Endothelial cell of umbilical vein (primary cell): ENCODE data around the gene MYO9B. TPM values are rescaled to one million over a fixed set of nuclear protein-coding genes. Genes with fewer than 3 reads are reported as not detected.
"Not testable (repeated sequence)": the region's sequence is repeated elsewhere in the genome, so short reads cannot be mapped to it uniquely, and the experiment has no call there.

Experiments used
- BruUV-seq: library from RNA; stranded (reverse); fragments of 400-500 nt; replicated peaks from 2 replicates; lab custom pipeline; 2021; lab: Mats Ljungman, UMichigan
- CTCF ChIA-PET: fragments of 300-600, 350-600 bp; sonication (Branson Sonifier 250); formaldehyde crosslinking; loops from one replicate; lab custom pipeline; 2021; ENCODE audit warnings: antibody characterized with exemption, inconsistent platforms; lab: Charles Lee
- POLR2A ChIA-PET: fragments of 300-600, 350-600 bp; sonication (Branson Sonifier 250); formaldehyde crosslinking; loops from one replicate; lab custom pipeline; 2021; ENCODE audit warnings: antibody characterized with exemption, inconsistent platforms; lab: Charles Lee
- DNase-seq: peaks from one replicate; pipeline ENCODE4 v3.0.0-alpha.2; 2011; ENCODE audit warnings: low read depth, low spot score
- FAIRE-seq: peaks from 2 replicates; lab custom pipeline; 2011; peaks lifted over from hg19 to GRCh38; lab: Jason Lieb, UNC
- H2AFZ ChIP-seq: 2 replicates; pipeline ENCODE4 v1.6.0; 2012; ENCODE audit warnings: low read depth, low read length, control low read depth, inconsistent platforms
- H3K27ac ChIP-seq: 2 replicates; pipeline ENCODE4 v1.5.1; 2011; ENCODE audit warnings: low read depth, mild to moderate bottlenecking, control low read depth, low read length, moderate library complexity; ENCODE audit not compliant: insufficient read depth
- H3K27me3 ChIP-seq, 2 experiments: 2 replicates each; pipeline versions ENCODE4 v1.6.0 to v1.6.1; 2011; ENCODE audit warnings: low read length in 2 of 2, mixed read lengths in 1 of 2; ENCODE audit not compliant: control insufficient read depth in 2 of 2, insufficient read depth in 2 of 2
- H3K36me3 ChIP-seq, 2 experiments: 2 replicates in 1 of 2; 3 replicates in 1 of 2; pipeline ENCODE4 v1.5.1; 2011; ENCODE audit warnings: low read length in 2 of 2, mild to moderate bottlenecking in 1 of 2, moderate library complexity in 1 of 2; ENCODE audit not compliant: control insufficient read depth in 2 of 2, insufficient read depth in 2 of 2; ENCODE audit errors: extremely low read depth in 1 of 2
- H3K4me1 ChIP-seq: 3 replicates; pipeline ENCODE4 v1.5.1; 2011; ENCODE audit warnings: mild to moderate bottlenecking, low read length; ENCODE audit not compliant: control insufficient read depth, insufficient read depth; ENCODE audit errors: extremely low read depth
- H3K4me2 ChIP-seq: 2 replicates; pipeline ENCODE4 v1.6.1; 2011; ENCODE audit warnings: low read length, control low read depth, mixed read lengths; ENCODE audit not compliant: insufficient read depth
- H3K4me3 ChIP-seq, 3 experiments: fragments of 200-600 bp in 1 of 3; sonication (generic), shearing (Covaris generic) in 1 of 3; replicated peaks in 1 of 3; 2 replicates each; pipeline ENCODE4 v1.5.1; 2011 to 2016; ENCODE audit warnings: control low read depth in 3 of 3, low read length in 3 of 3, mild to moderate bottlenecking in 2 of 3, inconsistent platforms in 1 of 3, low read depth in 1 of 3, moderate library complexity in 1 of 3; ENCODE audit not compliant: insufficient read depth in 1 of 3
- H3K79me2 ChIP-seq: 2 replicates; pipeline ENCODE4 v1.6.0; 2012; ENCODE audit warnings: low read length, inconsistent platforms; ENCODE audit not compliant: control insufficient read depth, insufficient read depth
- H3K9ac ChIP-seq: replicated peaks from 2 replicates; pipeline ENCODE3; 2011; ENCODE audit warnings: low read length, control low read depth; ENCODE audit not compliant: insufficient read depth; ENCODE audit errors: extremely low read depth
- H3K9me1 ChIP-seq: replicated peaks from 3 replicates; pipeline ENCODE4 v1.6.0; 2011; ENCODE audit warnings: mild to moderate bottlenecking, low read length; ENCODE audit not compliant: control insufficient read depth, insufficient read depth; ENCODE audit errors: extremely low read depth
- H3K9me3 ChIP-seq: replicated peaks from 2 replicates; pipeline ENCODE4 v1.5.1; 2012; ENCODE audit warnings: low read length, inconsistent platforms; ENCODE audit not compliant: control insufficient read depth, insufficient read depth
- H4K20me1 ChIP-seq: replicated peaks from 2 replicates; pipeline ENCODE3; 2011; ENCODE audit warnings: mild to moderate bottlenecking, low read length; ENCODE audit not compliant: control insufficient read depth, insufficient read depth; ENCODE audit errors: extremely low read depth
- CTCF ChIP-seq, 2 donors: IDR thresholded peaks; 1 replicate in 1 of 2; 2 replicates in 1 of 2; pipeline ENCODE4 v1.5.1; 2011; ENCODE audit warnings: low read length in 2 of 2, mild to moderate bottlenecking in 2 of 2, moderate library complexity in 2 of 2, control low read depth in 1 of 2, inconsistent platforms in 1 of 2, low read depth in 1 of 2; ENCODE audit not compliant: insufficient read depth in 1 of 2; ENCODE audit errors: extremely low read depth in 1 of 2
- EZH2 ChIP-seq: IDR thresholded peaks from 2 replicates; pipeline ENCODE4 v1.6.1; 2012; ENCODE audit warnings: borderline replicate concordance, low read depth, mild to moderate bottlenecking, moderate library complexity, low read length, inconsistent platforms; ENCODE audit not compliant: severe bottlenecking
- FOS ChIP-seq: IDR thresholded peaks from 2 replicates; pipeline ENCODE4 v1.6.1; 2011; ENCODE audit warnings: mild to moderate bottlenecking, low read length, moderate library complexity, borderline replicate concordance; ENCODE audit not compliant: insufficient read depth
- GATA2 ChIP-seq: IDR thresholded peaks from 2 replicates; pipeline ENCODE4 v1.7.0; 2011; ENCODE audit warnings: low read depth, mild to moderate bottlenecking, moderate library complexity, mixed read lengths, low read length; ENCODE audit not compliant: insufficient read length, insufficient read depth
- JUN ChIP-seq: IDR thresholded peaks from 2 replicates; pipeline ENCODE4 v1.6.1; 2011; ENCODE audit warnings: borderline replicate concordance, low read depth; ENCODE audit not compliant: insufficient read length, insufficient read depth
- MAX ChIP-seq: IDR thresholded peaks from 2 replicates; pipeline ENCODE4 v1.6.1; 2011; ENCODE audit not compliant: insufficient read depth, insufficient read length
- MYC ChIP-seq: IDR thresholded peaks from one replicate; pipeline ENCODE4 v1.6.1; 2011; ENCODE audit warnings: mild to moderate bottlenecking, low read depth, low read length
- POLR2A ChIP-seq: IDR thresholded peaks from 2 replicates; pipeline ENCODE4 v1.6.1; 2012; ENCODE audit warnings: low read depth, mild to moderate bottlenecking, control low read depth, low read length
- POLR2AphosphoS5 ChIP-seq: IDR thresholded peaks from 2 replicates; pipeline ENCODE4 v1.6.1; 2012; ENCODE audit warnings: low read depth, mild to moderate bottlenecking, control low read depth, low read length, moderate library complexity; ENCODE audit not compliant: insufficient read depth
- dilution Hi-C: fragments of 300-500 bp; cut with MboI; formaldehyde crosslinking; loops from one replicate; pipeline ENCODE4 v1.15.0; 2019; ENCODE audit warnings: low sequenced_read_pairs; ENCODE audit not compliant: extremely low pct_ligation_motif_present
- intact Hi-C: fragments of 100-400 bp; cut with micrococcal nuclease; formaldehyde crosslinking; loops from one replicate; pipeline ENCODE4 v1.10.0; 2022
- polyA plus RNA-seq, 4 experiments: library from polyadenylated mRNA; depleted of rRNA in 3 of 4; stranded (reverse) in 3 of 4; unstranded in 1 of 4; fragments of >200 nt; gene quantifications; 2 replicates each; pipeline versions ENCODE4 v1.2.1 to v1.2.3, GENCODE V29; 2011 to 2012; ENCODE audit warnings: missing spikeins in 1 of 4
- total RNA-seq: library from RNA; stranded (reverse); gene quantifications from 2 replicates; pipeline ENCODE4 v1.2.3, GENCODE V29; 2021

The MYO9B gene
- total and polyA plus RNA-seq, 2 donors (not counting 3 experiments of a cell fraction or from before 2014, with no cell fraction given) = 64.4 to 119 TPM

GRCh38 chr19:17191736-17192135 lies 116.2 kb downstream of the MYO9B start:
- H3K27ac ChIP-seq, H4K20me1 ChIP-seq, H3K9me1 ChIP-seq, BruUV-seq, H2AFZ ChIP-seq, H3K4me1 ChIP-seq, POLR2A ChIA-PET, CTCF ChIA-PET, DNase-seq, H3K27me3 ChIP-seq, H3K4me2 ChIP-seq, H3K9me3 ChIP-seq, H3K79me2 ChIP-seq, H3K4me3 ChIP-seq, FAIRE-seq, H3K9ac ChIP-seq, dilution Hi-C loops, intact Hi-C loops: not testable (repeated sequence)
- peaks cover 11 to 56% of the 10 kb centered on the region in 2 experiments for H3K36me3 ChIP-seq

- Histone ChIP-seq H2AFZ (no peak overlapping the region), H4K20me1 (no peaks in the 10 kb centered on the region), H3K4me2 (no peak overlapping the region), H3K27me3 (no peaks in the 10 kb centered on the region), H3K4me1 (no peaks in the 10 kb centered on the region), H3K27ac (no peak overlapping the region), H3K36me3 (peaks cover 5 to 53% of the 10 kb centered on the region in 2 experiments), H3K79me2 (no peaks in the 10 kb centered on the region), H3K9me1 (no peaks in the 10 kb centered on the region), H3K9ac (no peak overlapping the region), H3K9me3 (no peaks in the 10 kb centered on the region), H3K4me3 (no peak overlapping the region)
- DNase-seq (no peak), FAIRE-seq (no peak)
- TF ChIP-seq MAX (no peak), GATA2 (no peak), EZH2 (no peak), JUN (no peak), POLR2A (no peak), MYC (no peak), CTCF (IDR thresholded peaks at IDR 0.05; ENCODE audit: extremely low read depth in 1 of 2, insufficient read depth in 1 of 2, low read depth in 1 of 2, low read length in 2 of 2) (no peak), FOS (no peak), POLR2AphosphoS5 (no peak)
- POLR2A ChIA-PET = no interaction called here
- CTCF ChIA-PET = no interaction called here
- dilution Hi-C loops (no loop called here), intact Hi-C loops (no loop called here)
- BruUV-seq = no TSS peak
Measured at GRCh38 chr19:17192751-17193150, 117.2 kb downstream of the MYO9B start.
